ENCODE measurements around the gene CORO6. TPM values are rescaled to one million over a fixed set of nuclear protein-coding genes. Genes with fewer than 3 reads are reported as not detected.

The CORO6 gene
- total and polyA plus RNA-seq, 10 of the 15 experiments (the other 5 are each of a cell fraction or from before 2014, with no cell fraction given): 0.26 to 5.0 (median 1.7) TPM; not detected in 1

DNA sequence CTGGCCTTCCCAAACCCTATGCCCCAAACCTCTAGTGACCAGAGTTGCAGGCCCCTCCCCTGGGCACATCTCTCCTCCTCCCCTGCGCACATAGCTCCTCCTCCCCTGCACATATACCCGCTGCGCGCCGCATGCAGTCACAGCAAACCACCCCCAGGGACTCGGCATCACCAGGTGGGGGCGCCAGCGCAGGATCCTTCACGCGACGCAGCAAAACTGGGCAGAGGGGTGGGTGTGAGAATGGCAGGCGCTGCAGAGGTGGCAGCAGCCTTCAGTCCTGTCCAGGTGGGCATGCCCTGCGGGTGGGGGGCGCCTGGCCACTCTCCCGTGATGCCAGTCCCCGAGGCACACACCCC lies 5.6 kb downstream of the CORO6 start (continued):
- TF ChIP-seq, protein P1, sequence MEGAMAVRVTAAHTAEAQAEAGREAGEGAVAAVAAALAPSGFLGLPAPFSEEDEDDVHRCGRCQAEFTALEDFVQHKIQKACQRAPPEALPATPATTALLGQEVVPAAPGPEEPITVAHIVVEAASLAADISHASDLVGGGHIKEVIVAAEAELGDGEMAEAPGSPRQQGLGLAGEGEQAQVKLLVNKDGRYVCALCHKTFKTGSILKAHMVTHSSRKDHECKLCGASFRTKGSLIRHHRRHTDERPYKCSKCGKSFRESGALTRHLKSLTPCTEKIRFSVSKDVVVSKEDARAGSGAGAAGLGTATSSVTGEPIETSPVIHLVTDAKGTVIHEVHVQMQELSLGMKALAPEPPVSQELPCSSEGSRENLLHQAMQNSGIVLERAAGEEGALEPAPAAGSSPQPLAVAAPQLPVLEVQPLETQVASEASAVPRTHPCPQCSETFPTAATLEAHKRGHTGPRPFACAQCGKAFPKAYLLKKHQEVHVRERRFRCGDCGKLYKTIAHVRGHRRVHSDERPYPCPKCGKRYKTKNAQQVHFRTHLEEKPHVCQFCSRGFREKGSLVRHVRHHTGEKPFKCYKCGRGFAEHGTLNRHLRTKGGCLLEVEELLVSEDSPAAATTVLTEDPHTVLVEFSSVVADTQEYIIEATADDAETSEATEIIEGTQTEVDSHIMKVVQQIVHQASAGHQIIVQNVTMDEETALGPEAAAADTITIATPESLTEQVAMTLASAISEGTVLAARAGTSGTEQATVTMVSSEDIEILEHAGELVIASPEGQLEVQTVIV (IDR thresholded peaks at IDR 0.05; ENCODE audit: borderline replicate concordance, partially characterized antibody): no peak
- TF ChIP-seq CHD4 (IDR thresholded peaks at IDR 0.05) (no peak), ZNF217 (IDR thresholded peaks at IDR 0.05) (no peak), POLR2AphosphoS5 (IDR thresholded peaks at IDR 0.05; ENCODE audit: low read length) (no peak), KLF5 (IDR thresholded peaks at IDR 0.05; ENCODE audit: partially characterized antibody) (no peak), BRCA1 (IDR thresholded peaks at IDR 0.05; ENCODE audit: low read depth, low read length) (no peak), CBFB (IDR thresholded peaks at IDR 0.05; ENCODE audit: low read depth) (no peak), ESRRA (IDR thresholded peaks at IDR 0.05; ENCODE audit: low read length) (no peak), IKZF1 (conservative IDR thresholded peaks at IDR 0.05) (no peak), JUND (IDR thresholded peaks at IDR 0.05; ENCODE audit: low read depth, low read length) (no peak), POU2F2 (IDR thresholded peaks at IDR 0.05; ENCODE audit: borderline replicate concordance, low read depth, low read length) (peak; percentile 40; the same call in 1 of the 3 replicates), SMC3 (IDR thresholded peaks at IDR 0.05; ENCODE audit: borderline replicate concordance, low read length) (peak; percentile 31; the same call in 1 of the 2 replicates), ETV6 (conservative IDR thresholded peaks at IDR 0.05 in 1 of 2, IDR thresholded peaks at IDR 0.05 in 1 of 2; ENCODE audit: borderline replicate concordance in 1 of 2, low read depth in 1 of 2) (no peak), HDAC2 (IDR thresholded peaks at IDR 0.05) (no peak), ATF7 (IDR thresholded peaks at IDR 0.05; ENCODE audit: low read depth) (no peak), RELA (IDR thresholded peaks at IDR 0.05; ENCODE audit: borderline replicate concordance, partially characterized antibody) (no peak), MEF2A (IDR thresholded peaks at IDR 0.05; ENCODE audit: insufficient read depth, low read depth, low read length) (no peak), MXI1 (IDR thresholded peaks at IDR 0.05; ENCODE audit: low read depth, low read length) (peak; percentile 43; the same call in 1 of the 2 replicates), MTA3 (IDR thresholded peaks at IDR 0.05; ENCODE audit: borderline replicate concordance, low read length) (no peak)
- TF ChIP-seq, protein P2, sequence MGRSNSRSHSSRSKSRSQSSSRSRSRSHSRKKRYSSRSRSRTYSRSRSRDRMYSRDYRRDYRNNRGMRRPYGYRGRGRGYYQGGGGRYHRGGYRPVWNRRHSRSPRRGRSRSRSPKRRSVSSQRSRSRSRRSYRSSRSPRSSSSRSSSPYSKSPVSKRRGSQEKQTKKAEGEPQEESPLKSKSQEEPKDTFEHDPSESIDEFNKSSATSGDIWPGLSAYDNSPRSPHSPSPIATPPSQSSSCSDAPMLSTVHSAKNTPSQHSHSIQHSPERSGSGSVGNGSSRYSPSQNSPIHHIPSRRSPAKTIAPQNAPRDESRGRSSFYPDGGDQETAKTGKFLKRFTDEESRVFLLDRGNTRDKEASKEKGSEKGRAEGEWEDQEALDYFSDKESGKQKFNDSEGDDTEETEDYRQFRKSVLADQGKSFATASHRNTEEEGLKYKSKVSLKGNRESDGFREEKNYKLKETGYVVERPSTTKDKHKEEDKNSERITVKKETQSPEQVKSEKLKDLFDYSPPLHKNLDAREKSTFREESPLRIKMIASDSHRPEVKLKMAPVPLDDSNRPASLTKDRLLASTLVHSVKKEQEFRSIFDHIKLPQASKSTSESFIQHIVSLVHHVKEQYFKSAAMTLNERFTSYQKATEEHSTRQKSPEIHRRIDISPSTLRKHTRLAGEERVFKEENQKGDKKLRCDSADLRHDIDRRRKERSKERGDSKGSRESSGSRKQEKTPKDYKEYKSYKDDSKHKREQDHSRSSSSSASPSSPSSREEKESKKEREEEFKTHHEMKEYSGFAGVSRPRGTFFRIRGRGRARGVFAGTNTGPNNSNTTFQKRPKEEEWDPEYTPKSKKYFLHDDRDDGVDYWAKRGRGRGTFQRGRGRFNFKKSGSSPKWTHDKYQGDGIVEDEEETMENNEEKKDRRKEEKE (IDR thresholded peaks at IDR 0.05): no peak
- TF ChIP-seq, protein P3, sequence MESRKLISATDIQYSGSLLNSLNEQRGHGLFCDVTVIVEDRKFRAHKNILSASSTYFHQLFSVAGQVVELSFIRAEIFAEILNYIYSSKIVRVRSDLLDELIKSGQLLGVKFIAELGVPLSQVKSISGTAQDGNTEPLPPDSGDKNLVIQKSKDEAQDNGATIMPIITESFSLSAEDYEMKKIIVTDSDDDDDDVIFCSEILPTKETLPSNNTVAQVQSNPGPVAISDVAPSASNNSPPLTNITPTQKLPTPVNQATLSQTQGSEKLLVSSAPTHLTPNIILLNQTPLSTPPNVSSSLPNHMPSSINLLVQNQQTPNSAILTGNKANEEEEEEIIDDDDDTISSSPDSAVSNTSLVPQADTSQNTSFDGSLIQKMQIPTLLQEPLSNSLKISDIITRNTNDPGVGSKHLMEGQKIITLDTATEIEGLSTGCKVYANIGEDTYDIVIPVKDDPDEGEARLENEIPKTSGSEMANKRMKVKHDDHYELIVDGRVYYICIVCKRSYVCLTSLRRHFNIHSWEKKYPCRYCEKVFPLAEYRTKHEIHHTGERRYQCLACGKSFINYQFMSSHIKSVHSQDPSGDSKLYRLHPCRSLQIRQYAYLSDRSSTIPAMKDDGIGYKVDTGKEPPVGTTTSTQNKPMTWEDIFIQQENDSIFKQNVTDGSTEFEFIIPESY (IDR thresholded peaks at IDR 0.05): no peak
